ENCODE results near the gene IKZF3.

Gene IKZF3

GRCh38 chr17:39838784-39839183 is 25.3 kb downstream of the IKZF3 start:
- Histone ChIP-seq H4K8ac (ENCODE audit: low read depth, low read length) (no peak overlapping the region), H3K4ac (ENCODE audit: low read length) (no peak overlapping the region), H2BK12ac (ENCODE audit: low read length) (no peak overlapping the region), H2BK120ac (ENCODE audit: low read depth, low read length) (no peak overlapping the region), H3K14ac (ENCODE audit: low read length) (no peak overlapping the region), H3K23ac (ENCODE audit: low read depth, low read length, poor library complexity) (no peak overlapping the region), H3K27me3 (ENCODE audit: control insufficient read depth in 3 of 3, insufficient read depth in 3 of 3, low read depth in 1 of 3, low read length in 3 of 3) (peaks cover 0 to 4% (median 2%) of the 10 kb centered on the region in 3 experiments), H2AK5ac (ENCODE audit: low read depth, low read length) (no peak overlapping the region), H3K4me2 (ENCODE audit: insufficient read depth, low read length, poor library complexity, severe bottlenecking) (no peak overlapping the region), H4K91ac (ENCODE audit: low read depth, low read length, poor library complexity) (no peak overlapping the region), H2BK5ac (ENCODE audit: low read length) (no peak overlapping the region), H3K18ac (ENCODE audit: low read length) (no peak overlapping the region), H3K79me1 (ENCODE audit: low read depth, low read length) (peaks cover 4% of the 10 kb centered on the region), H3K4me3 (ENCODE audit: low read length in 2 of 2) (no peak overlapping the region), H3K4me1 (ENCODE audit: control insufficient read depth in 2 of 2, insufficient read depth in 1 of 2, low read depth in 1 of 2, low read length in 2 of 2) (no peaks in the 10 kb centered on the region), H2BK15ac (ENCODE audit: low read length) (no peak overlapping the region), H3K27ac (replicated peaks; ENCODE audit: low read length) (no peak overlapping the region), H3K9ac (ENCODE audit: low read depth, low read length, poor library complexity) (no peak overlapping the region), H3K36me3 (replicated peaks in 1 of 2; ENCODE audit: control insufficient read depth in 2 of 2, insufficient read depth in 2 of 2, low read length in 2 of 2) (no peaks in the 10 kb centered on the region), H2AFZ (ENCODE audit: low read length) (no peak overlapping the region), H3K9me3 (replicated peaks in 1 of 2; ENCODE audit: control insufficient read depth in 2 of 2, insufficient read depth in 1 of 2, low read depth in 1 of 2, low read length in 2 of 2) (peaks cover 0 to 5% of the 10 kb centered on the region in 2 donors)
- WGBS, 2 donors (ENCODE audit: extremely low coverage in 2 of 2, insufficient read length in 2 of 2, insufficient replicate concordance in 1 of 2): no CpG with 5 or more reads among the region's 1 CpG
- no peak for DNase-seq (ENCODE audit: low spot score)

- Histone ChIP-seq H3K9me3 (replicated peaks in 1 of 2; ENCODE audit: control insufficient read depth in 2 of 2, insufficient read depth in 1 of 2, low read depth in 1 of 2, low read length in 2 of 2) (peaks cover 0 to 5% of the 10 kb centered on the region in 2 donors), H2AFZ (ENCODE audit: low read length) (no peak overlapping the region), H2BK120ac (ENCODE audit: low read depth, low read length) (no peak overlapping the region), H3K36me3 (replicated peaks in 1 of 2; ENCODE audit: control insufficient read depth in 2 of 2, insufficient read depth in 2 of 2, low read length in 2 of 2) (no peaks in the 10 kb centered on the region), H3K9ac (ENCODE audit: low read depth, low read length, poor library complexity) (no peak overlapping the region), H2BK12ac (ENCODE audit: low read length) (no peak overlapping the region), H2AK5ac (ENCODE audit: low read depth, low read length) (no peak overlapping the region), H3K27me3 (ENCODE audit: control insufficient read depth in 3 of 3, insufficient read depth in 3 of 3, low read depth in 1 of 3, low read length in 3 of 3) (peaks cover 0 to 4% (median 2%) of the 10 kb centered on the region in 3 experiments), H4K8ac (ENCODE audit: low read depth, low read length) (no peak overlapping the region), H3K27ac (replicated peaks; ENCODE audit: low read length) (no peak overlapping the region), H3K14ac (ENCODE audit: low read length) (no peak overlapping the region), H3K18ac (ENCODE audit: low read length) (no peak overlapping the region), H2BK15ac (ENCODE audit: low read length) (no peak overlapping the region), H4K91ac (ENCODE audit: low read depth, low read length, poor library complexity) (no peak overlapping the region), H3K4me2 (ENCODE audit: insufficient read depth, low read length, poor library complexity, severe bottlenecking) (no peak overlapping the region), H3K4me1 (ENCODE audit: control insufficient read depth in 2 of 2, insufficient read depth in 1 of 2, low read depth in 1 of 2, low read length in 2 of 2) (no peaks in the 10 kb centered on the region), H3K79me1 (ENCODE audit: low read depth, low read length) (peaks cover 4% of the 10 kb centered on the region), H3K23ac (ENCODE audit: low read depth, low read length, poor library complexity) (no peak overlapping the region), H2BK5ac (ENCODE audit: low read length) (no peak overlapping the region), H3K4me3 (ENCODE audit: low read length in 2 of 2) (no peak overlapping the region), H3K4ac (ENCODE audit: low read length) (no peak overlapping the region)
- DNase-seq (ENCODE audit: low spot score): no peak
- WGBS, 2 donors (ENCODE audit: extremely low coverage in 2 of 2, insufficient read length in 2 of 2, insufficient replicate concordance in 1 of 2): no CpG with 5 or more reads among the region's 1 CpG
Measured at GRCh38 chr17:39838057-39838456, 26.1 kb downstream of the IKZF3 start.

GRCh38 chr17:39836117-39836516 is 28.0 kb downstream of the IKZF3 start:
- Histone ChIP-seq H2BK5ac (ENCODE audit: low read length) (no peak overlapping the region), H3K9me3 (replicated peaks in 1 of 2; ENCODE audit: control insufficient read depth in 2 of 2, insufficient read depth in 1 of 2, low read depth in 1 of 2, low read length in 2 of 2) (peaks cover 0 to 5% of the 10 kb centered on the region in 2 donors), H3K4me1 (ENCODE audit: control insufficient read depth in 2 of 2, insufficient read depth in 1 of 2, low read depth in 1 of 2, low read length in 2 of 2) (no peaks in the 10 kb centered on the region), H3K9ac (ENCODE audit: low read depth, low read length, poor library complexity) (peak overlapping the region; percentile 21), H2AFZ (ENCODE audit: low read length) (peak overlapping the region; percentile 41), H3K36me3 (replicated peaks in 1 of 2; ENCODE audit: control insufficient read depth in 2 of 2, insufficient read depth in 2 of 2, low read length in 2 of 2) (no peaks in the 10 kb centered on the region), H3K79me1 (ENCODE audit: low read depth, low read length) (peaks cover 3% of the 10 kb centered on the region), H3K27me3 (ENCODE audit: control insufficient read depth in 3 of 3, insufficient read depth in 3 of 3, low read depth in 1 of 3, low read length in 3 of 3) (peaks cover 0 to 4% (median 2%) of the 10 kb centered on the region in 3 experiments), H4K91ac (ENCODE audit: low read depth, low read length, poor library complexity) (no peak overlapping the region), H2BK12ac (ENCODE audit: low read length) (no peak overlapping the region), H3K4me2 (ENCODE audit: insufficient read depth, low read length, poor library complexity, severe bottlenecking) (no peak overlapping the region), H3K4ac (ENCODE audit: low read length) (no peak overlapping the region), H2AK5ac (ENCODE audit: low read depth, low read length) (peak overlapping the region; percentile 54), H3K27ac (replicated peaks; ENCODE audit: low read length) (no peak overlapping the region), H3K14ac (ENCODE audit: low read length) (no peak overlapping the region), H2BK15ac (ENCODE audit: low read length) (no peak overlapping the region), H3K4me3 (ENCODE audit: low read length in 2 of 2) (peak overlapping the region in 1 of 2 donors; percentile 5), H4K8ac (ENCODE audit: low read depth, low read length) (peak overlapping the region; percentile 43), H2BK120ac (ENCODE audit: low read depth, low read length) (no peak overlapping the region), H3K18ac (ENCODE audit: low read length) (no peak overlapping the region), H3K23ac (ENCODE audit: low read depth, low read length, poor library complexity) (no peak overlapping the region)
- no CpG with 5 or more reads among the region's 6 CpGs for WGBS, 2 donors (ENCODE audit: extremely low coverage in 2 of 2, insufficient read length in 2 of 2, insufficient replicate concordance in 1 of 2)
- no peak for DNase-seq (ENCODE audit: low spot score)

GRCh38 chr17:39835038-39835786 is 28.9 kb downstream of the IKZF3 start:
- no peaks in the 10 kb centered on the region for H3K4me1 ChIP-seq (ENCODE audit: control insufficient read depth in 2 of 2, insufficient read depth in 1 of 2, low read depth in 1 of 2, low read length in 2 of 2)
- DNase-seq (ENCODE audit: low spot score): no peak
- no peak overlapping the region for H3K4me3 ChIP-seq (ENCODE audit: low read length in 2 of 2)
- H3K14ac ChIP-seq (ENCODE audit: low read length): no peak overlapping the region
- peaks cover 0 to 2% (median 2%) of the 10 kb centered on the region in 3 experiments for H3K27me3 ChIP-seq (ENCODE audit: control insufficient read depth in 3 of 3, insufficient read depth in 3 of 3, low read depth in 1 of 3, low read length in 3 of 3)
- H2BK15ac ChIP-seq (ENCODE audit: low read length): no peak overlapping the region
- H3K79me1 ChIP-seq (ENCODE audit: low read depth, low read length): peaks cover 3% of the 10 kb centered on the region
- H3K18ac ChIP-seq (ENCODE audit: low read length): no peak overlapping the region
- no peak overlapping the region for H3K9ac ChIP-seq (ENCODE audit: low read depth, low read length, poor library complexity)
- peak overlapping the region; percentile 52 for H2AK5ac ChIP-seq (ENCODE audit: low read depth, low read length)
- no peak overlapping the region for H3K4ac ChIP-seq (ENCODE audit: low read length)
- H3K9me3 ChIP-seq (replicated peaks in 1 of 2; ENCODE audit: control insufficient read depth in 2 of 2, insufficient read depth in 1 of 2, low read depth in 1 of 2, low read length in 2 of 2): peaks cover 0 to 5% of the 10 kb centered on the region in 2 donors
- H3K4me2 ChIP-seq (ENCODE audit: insufficient read depth, low read length, poor library complexity, severe bottlenecking): no peak overlapping the region
- H2BK12ac ChIP-seq (ENCODE audit: low read length): no peak overlapping the region
- no peaks in the 10 kb centered on the region for H3K36me3 ChIP-seq (replicated peaks in 1 of 2; ENCODE audit: control insufficient read depth in 2 of 2, insufficient read depth in 2 of 2, low read length in 2 of 2)
- no peak overlapping the region for H3K27ac ChIP-seq (replicated peaks; ENCODE audit: low read length)
- no peak overlapping the region for H3K23ac ChIP-seq (ENCODE audit: low read depth, low read length, poor library complexity)
- H4K91ac ChIP-seq (ENCODE audit: low read depth, low read length, poor library complexity): no peak overlapping the region
- no peak overlapping the region for H2AFZ ChIP-seq (ENCODE audit: low read length)
- WGBS, 2 donors (ENCODE audit: extremely low coverage in 2 of 2, insufficient read length in 2 of 2, insufficient replicate concordance in 1 of 2): no CpG with 5 or more reads among the region's 17 CpGs
- no peak overlapping the region for H2BK120ac ChIP-seq (ENCODE audit: low read depth, low read length)
- H4K8ac ChIP-seq (ENCODE audit: low read depth, low read length): peak overlapping the region; percentile 76
- no peak overlapping the region for H2BK5ac ChIP-seq (ENCODE audit: low read length)
